PC-3 (cell line): ENCODE results near the gene ZNF426. TPM values are rescaled to one million over a fixed set of nuclear protein-coding genes. Genes with fewer than 3 reads are reported as not detected.

Experiments
- ATAC-seq: fragments of 200-7000 bp; cut with Tn5 transposase; 2 replicates; pipeline ENCODE4 v1.9.1; 2020; ENCODE audit warnings: mild to moderate bottlenecking, moderate library complexity
- Bru-seq: library from RNA; stranded (reverse); fragments of 400-500 nt; gene quantifications from one replicate; lab custom pipeline; 2021; lab: Mats Ljungman, UMichigan
- BruChase-seq, 2 experiments: library from RNA; stranded (reverse); fragments of 400-500 nt; gene quantifications; one replicate each; lab custom pipeline; 2021; lab: Mats Ljungman, UMichigan
- BruUV-seq: library from RNA; stranded (reverse); fragments of 400-500 nt; replicated peaks from 2 replicates; lab custom pipeline; 2021; lab: Mats Ljungman, UMichigan
- CTCF ChIA-PET: fragments of 300-600 bp; sonication (Branson Sonifier 250); formaldehyde crosslinking; loops from one replicate; lab custom pipeline; 2022; ENCODE audit warnings: antibody characterized with exemption; lab: Charles Lee
- POLR2A ChIA-PET: fragments of 300-600 bp; sonication (Branson Sonifier 250); formaldehyde crosslinking; loops from one replicate; lab custom pipeline; 2022; ENCODE audit warnings: antibody characterized with exemption; ENCODE audit not compliant: unreplicated experiment; lab: Charles Lee
- DNase-seq: peaks from one replicate; pipeline ENCODE4 v3.0.0-alpha.2; 2015
- H2AFZ ChIP-seq: fragments of 300-600 bp; sonication (generic); 2 replicates; pipeline ENCODE4 v1.6.0; 2016; ENCODE audit warnings: antibody characterized with exemption, low read length
- H3F3A ChIP-seq: fragments of 300-600 bp; sonication (generic); one replicate; pipeline ENCODE4 v1.6.0; 2017; ENCODE audit warnings: antibody characterized with exemption, low read length, control low read depth, mild to moderate bottlenecking; ENCODE audit not compliant: unreplicated experiment
- H3K27ac ChIP-seq: fragments of 300-600 bp; sonication (generic); 2 replicates; pipeline ENCODE4 v1.5.1; 2016; ENCODE audit warnings: mild to moderate bottlenecking, low read length
- H3K27me3 ChIP-seq: fragments of 300-600 bp; sonication (generic); 2 replicates; pipeline ENCODE4 v1.6.1; 2016; ENCODE audit warnings: low read length, mixed read lengths
- H3K36me3 ChIP-seq: fragments of 300-600 bp; sonication (generic); 2 replicates; pipeline ENCODE4 v1.6.1; 2016; ENCODE audit warnings: low read depth, mixed run types, low read length, mixed read lengths
- H3K4me1 ChIP-seq: fragments of 300-600 bp; sonication (generic); 2 replicates; pipeline ENCODE4 v1.5.1; 2016; ENCODE audit warnings: low read length; ENCODE audit not compliant: insufficient read depth
- H3K4me2 ChIP-seq: fragments of 300-600 bp; sonication (generic); 2 replicates; pipeline ENCODE4 v1.6.0; 2016; ENCODE audit warnings: low read length
- H3K4me3 ChIP-seq: fragments of 300-600 bp; sonication (generic); 2 replicates; pipeline ENCODE4 v1.5.1; 2016; ENCODE audit warnings: mild to moderate bottlenecking, low read length, mixed read lengths
- H3K79me2 ChIP-seq: fragments of 300-600 bp; sonication (generic); 2 replicates; pipeline ENCODE4 v1.6.1; 2017; ENCODE audit warnings: low read length, mixed read lengths
- H3K9ac ChIP-seq: fragments of 300-600 bp; sonication (generic); 2 replicates; pipeline ENCODE4 v1.6.0; 2016; ENCODE audit warnings: mild to moderate bottlenecking, low read length
- H3K9me2 ChIP-seq: fragments of 300-600 bp; sonication (generic); replicated peaks from 2 replicates; pipeline ENCODE4 v1.6.1; 2016; ENCODE audit warnings: mixed run types, low read length, mixed read lengths
- H3K9me3 ChIP-seq: fragments of 300-600 bp; sonication (generic); 2 replicates; pipeline ENCODE4 v1.6.1; 2016; ENCODE audit warnings: low read length, mixed read lengths
- H4K20me1 ChIP-seq: fragments of 300-600 bp; sonication (generic); 2 replicates; pipeline ENCODE4 v1.6.1; 2016; ENCODE audit warnings: low read length, mixed read lengths
- CTCF ChIP-seq: fragments of 300-600 bp; sonication (generic); conservative IDR thresholded peaks from 2 replicates; pipeline ENCODE4 v1.5.1; 2017; ENCODE audit warnings: antibody characterized with exemption, low read depth, mild to moderate bottlenecking, low read length
- EZH2 ChIP-seq: fragments of 300-600 bp; sonication (generic); IDR thresholded peaks from one replicate; pipeline ENCODE4 v1.6.1; 2017; ENCODE audit warnings: antibody characterized with exemption, mild to moderate bottlenecking, low read length; ENCODE audit not compliant: unreplicated experiment
- EZH2phosphoT487 ChIP-seq: fragments of 300-600 bp; sonication (generic); IDR thresholded peaks from 2 replicates; pipeline ENCODE4 v1.6.1; 2018; ENCODE audit warnings: mild to moderate bottlenecking, antibody characterized with exemption, low read length, borderline replicate concordance
- intact Hi-C: fragments of 100-400 bp; cut with micrococcal nuclease; formaldehyde crosslinking; loops from 2 replicates; pipeline ENCODE4 v1.9.0; 2023
- long read RNA-seq: library from polyadenylated mRNA; unstranded; transcript quantifications from one replicate; pipeline ENCODE4 v2.0.0, GENCODE V29; 2021; ENCODE audit not compliant: unreplicated experiment
- total RNA-seq: library from RNA; depleted of rRNA; stranded (reverse); fragments of >200 nt; gene quantifications from 2 replicates; pipeline ENCODE4 v1.2.3, GENCODE V29; 2014; rRNA removed

ZNF426 gene
- 8.2 and 9.7 TPM in 2 replicates for total RNA-seq
- percentile 82 among the genes with signal in this experiment for Bru-seq, nascent RNA
- percentile 93 among the genes with signal in this experiment for BruChase-seq, experiment 1, labeled RNA remaining after a 6-hour chase
- BruChase-seq, experiment 2, labeled RNA remaining after a 2-hour chase, result percentile 95 among the genes with signal in this experiment
- long read RNA-seq, full-length matches to known transcripts, result 12 of 37 reads
- long read RNA-seq, partial matches to known transcripts, result 13 of 37 reads
- long read RNA-seq, other reads (novel, unspliced or antisense), result 12 of 37 reads

- Histone ChIP-seq H3K4me2 (peak within 1 kb of the TSS; percentile 82), H3K9ac (peak within 1 kb of the TSS; percentile 86), H3K9me2 (no peaks in the 10 kb centered on the region), H3K9me3 (peaks cover 24% of the 10 kb centered on the region), H3K79me2 (peaks cover 22% of the 10 kb centered on the region), H3K27me3 (no peaks in the 10 kb centered on the region), H2AFZ (peak within 1 kb of the TSS; percentile 98), H3K27ac (peak within 1 kb of the TSS; percentile 75), H3F3A (no peaks in the 10 kb centered on the region), H3K4me1 (peaks cover 4% of the 10 kb centered on the region; the same call in 1 of the 2 replicates), H3K36me3 (peaks cover 34% of the 10 kb centered on the region), H3K4me3 (peak within 1 kb of the TSS; percentile 84), H4K20me1 (no peaks in the 10 kb centered on the region)
- TF ChIP-seq CTCF (no peak), EZH2 (no peak), EZH2phosphoT487 (no peak)
- ChIA-PET POLR2A (no interaction called here), CTCF (no interaction called here)
- TSS peak; percentile 87 for BruUV-seq
- DNase-seq (peak; percentile 89), ATAC-seq (peak; percentile 93)
- intact Hi-C loops, result no loop called here
Measured at GRCh38 chr19:9538183-9539058, at the start of gene ZNF426. Gene ZNF426, minus strand, starts transcription at chr19:9538645. Its CDS starts 2,413 bp downstream, at chr19:9536232.

- 0 out of 2 replicates have a peak, but pooled peaks cover 2% of the 10 kb centered on the region for H3K9me3 ChIP-seq
- intact Hi-C loops, result loop anchor here (1.0 kb wide), 5 partner anchors 39 to 381 kb away; no protein-coding TSS in a partner anchor
- H3K4me1 ChIP-seq, result no peaks in the 10 kb centered on the region
- H3K4me2 ChIP-seq, result peak overlapping the region; percentile 65
- CTCF ChIA-PET, result no interaction called here
- peak; percentile 76 for ATAC-seq
- no peaks in the 10 kb centered on the region for H3F3A ChIP-seq
- peak overlapping the region; percentile 57 for H2AFZ ChIP-seq
- peak overlapping the region; percentile 19; the same call in 1 of the 2 replicates for H3K4me3 ChIP-seq
- no peaks in the 10 kb centered on the region for H3K9me2 ChIP-seq
- POLR2A ChIA-PET, result no interaction called here
- BruUV-seq, result no TSS peak
- H3K27me3 ChIP-seq, result no peaks in the 10 kb centered on the region
- H3K36me3 ChIP-seq, result peaks cover 15% of the 10 kb centered on the region
- DNase-seq, result peak; percentile 96
- H4K20me1 ChIP-seq, result no peaks in the 10 kb centered on the region
- peak; percentile 88 for TF ChIP-seq CTCF
- TF ChIP-seq EZH2, result no peak
- H3K79me2 ChIP-seq, result peaks cover 29% of the 10 kb centered on the region
- no peak overlapping the region for H3K9ac ChIP-seq
- H3K27ac ChIP-seq, result no peak overlapping the region
Measured at GRCh38 chr19:9586764-9587163, 48.3 kb upstream of the ZNF426 start.
